ENCODE results near the gene KRTAP1-1. TPM values are rescaled to one million over a fixed set of nuclear protein-coding genes. Genes with fewer than 3 reads are reported as not detected.

The KRTAP1-1 gene
- total and polyA plus RNA-seq, 2 donors (not counting 1 experiment from before 2014, with no cell fraction given), result not detected

- peaks cover 38% of the 10 kb centered on the region for H3K27me3 Mint-ChIP-seq
These were observed 11.3 kb upstream of the KRTAP1-1 start for GRCh38 chr17:41052566-41052965.

GRCh38 chr17:41049110-41049509 is 7.9 kb upstream of the KRTAP1-1 start:
- ChIA-PET POLR2A (no interaction called here), CTCF (no interaction called here)
- no peak overlapping the region for H3K4me2 ChIP-seq (replicated peaks; ENCODE audit: low read depth, low read length, poor library complexity, severe bottlenecking)
- no peak overlapping the region for H3K4me3 ChIP-seq (ENCODE audit: control extremely low read depth in 1 of 5, extremely low read depth in 1 of 5, insufficient read depth in 1 of 5, low read depth in 2 of 5, low read length in 4 of 5)
- TF ChIP-seq EZH2 (IDR thresholded peaks at IDR 0.05; ENCODE audit: borderline replicate concordance, insufficient read depth, low read depth, low read length, poor library complexity, severe bottlenecking) (no peak), CTCF (IDR thresholded peaks at IDR 0.05) (no peak)
- DNase-seq (no peak), ATAC-seq (ENCODE audit: low read depth) (no peak)
- H3K79me2 ChIP-seq (ENCODE audit: control insufficient read depth, insufficient read depth, low read length), result no peaks in the 10 kb centered on the region
- H3K27ac ChIP-seq (ENCODE audit: low read length in 2 of 2), result no peak overlapping the region
- WGBS (ENCODE audit: insufficient coverage), result 50% methylated on average over 1 of the region's 2 CpGs
- peaks cover 37% of the 10 kb centered on the region for H3K27me3 Mint-ChIP-seq
- H3K36me3 ChIP-seq (replicated peaks in 1 of 2; ENCODE audit: control extremely low read depth in 1 of 2, control insufficient read depth in 1 of 2, extremely low read depth in 1 of 2, insufficient read depth in 2 of 2, low read length in 1 of 2), result no peaks in the 10 kb centered on the region
- H3K9ac ChIP-seq (ENCODE audit: low read length), result no peak overlapping the region
- intact Hi-C loops (cut with micrococcal nuclease), result no loop called here
- H3K4me1 ChIP-seq (ENCODE audit: control insufficient read depth in 2 of 2, insufficient read depth in 2 of 2, low read length in 2 of 2), result no peaks in the 10 kb centered on the region
- H3K4me3 Mint-ChIP-seq, result no peak overlapping the region
- peaks cover 0 to 2% (median 0%) of the 10 kb centered on the region in 4 experiments for H3K27me3 ChIP-seq (replicated peaks in 1 of 4; ENCODE audit: control extremely low read depth in 1 of 4, control insufficient read depth in 3 of 4, insufficient read depth in 4 of 4, low read length in 3 of 4)
- H3K9me3 ChIP-seq (ENCODE audit: control extremely low read depth in 1 of 3, control insufficient read depth in 2 of 3, insufficient read depth in 1 of 3, low read length in 2 of 3), result no peaks in the 10 kb centered on the region
- H2AFZ ChIP-seq (ENCODE audit: insufficient read depth, low read depth, low read length, poor library complexity, severe bottlenecking), result no peak overlapping the region
- no peaks in the 10 kb centered on the region for H4K20me1 ChIP-seq (ENCODE audit: control insufficient read depth, insufficient read depth, low read length, poor library complexity, severe bottlenecking)
- H3K27ac Mint-ChIP-seq, result no peak overlapping the region
- peaks cover 2% of the 10 kb centered on the region for H3K4me1 Mint-ChIP-seq
- no peaks in the 10 kb centered on the region for H3K9me3 Mint-ChIP-seq (ENCODE audit: insufficient read depth)

More at GRCh38 chr17:41052566-41052965, 11.3 kb upstream of the KRTAP1-1 start:
- intact Hi-C loops (cut with micrococcal nuclease), result no loop called here
- Histone ChIP-seq H2AFZ (ENCODE audit: insufficient read depth, low read depth, low read length, poor library complexity, severe bottlenecking) (no peak overlapping the region), H3K9ac (ENCODE audit: low read length) (no peak overlapping the region), H3K4me1 (ENCODE audit: control insufficient read depth in 2 of 2, insufficient read depth in 2 of 2, low read length in 2 of 2) (no peaks in the 10 kb centered on the region), H4K20me1 (ENCODE audit: control insufficient read depth, insufficient read depth, low read length, poor library complexity, severe bottlenecking) (no peaks in the 10 kb centered on the region), H3K4me2 (replicated peaks; ENCODE audit: low read depth, low read length, poor library complexity, severe bottlenecking) (no peak overlapping the region), H3K79me2 (ENCODE audit: control insufficient read depth, insufficient read depth, low read length) (no peaks in the 10 kb centered on the region), H3K9me3 (ENCODE audit: control extremely low read depth in 1 of 3, control insufficient read depth in 2 of 3, insufficient read depth in 1 of 3, low read length in 2 of 3) (peaks cover 0 to 2% (median under 1%) of the 10 kb centered on the region in 3 donors), H3K27ac (ENCODE audit: low read length in 2 of 2) (no peak overlapping the region), H3K36me3 (replicated peaks in 1 of 2; ENCODE audit: control extremely low read depth in 1 of 2, control insufficient read depth in 1 of 2, extremely low read depth in 1 of 2, insufficient read depth in 2 of 2, low read length in 1 of 2) (no peaks in the 10 kb centered on the region), H3K4me3 (ENCODE audit: control extremely low read depth in 1 of 5, extremely low read depth in 1 of 5, insufficient read depth in 1 of 5, low read depth in 2 of 5, low read length in 4 of 5) (no peak overlapping the region), H3K27me3 (replicated peaks in 1 of 4; ENCODE audit: control extremely low read depth in 1 of 4, control insufficient read depth in 3 of 4, insufficient read depth in 4 of 4, low read length in 3 of 4) (no peaks in the 10 kb centered on the region)
- Mint-ChIP-seq H3K4me1 (no peaks in the 10 kb centered on the region), H3K27ac (no peak overlapping the region), H3K9me3 (ENCODE audit: insufficient read depth) (no peaks in the 10 kb centered on the region), H3K4me3 (no peak overlapping the region)
- CTCF ChIA-PET, result no interaction called here
- POLR2A ChIA-PET, result no interaction called here
- ATAC-seq (ENCODE audit: low read depth) (no peak), DNase-seq (no peak)
- no peak for TF ChIP-seq EZH2 (IDR thresholded peaks at IDR 0.05; ENCODE audit: borderline replicate concordance, insufficient read depth, low read depth, low read length, poor library complexity, severe bottlenecking)
- TF ChIP-seq CTCF (IDR thresholded peaks at IDR 0.05), result no peak

Measured in B cell (primary cell).